Measurements from ENCODE around the gene CERS1.

The CERS1 gene

GRCh38 chr19:18896421-18896841, 473 bp upstream of the CERS1 start:
- TF ChIP-seq CTCF (IDR thresholded peaks at IDR 0.05; ENCODE audit: insufficient read depth, missing control alignments): no peak
- DNase-seq (ENCODE audit: insufficient read length, low spot score) (no peak), FAIRE-seq (no peak)

DNA sequence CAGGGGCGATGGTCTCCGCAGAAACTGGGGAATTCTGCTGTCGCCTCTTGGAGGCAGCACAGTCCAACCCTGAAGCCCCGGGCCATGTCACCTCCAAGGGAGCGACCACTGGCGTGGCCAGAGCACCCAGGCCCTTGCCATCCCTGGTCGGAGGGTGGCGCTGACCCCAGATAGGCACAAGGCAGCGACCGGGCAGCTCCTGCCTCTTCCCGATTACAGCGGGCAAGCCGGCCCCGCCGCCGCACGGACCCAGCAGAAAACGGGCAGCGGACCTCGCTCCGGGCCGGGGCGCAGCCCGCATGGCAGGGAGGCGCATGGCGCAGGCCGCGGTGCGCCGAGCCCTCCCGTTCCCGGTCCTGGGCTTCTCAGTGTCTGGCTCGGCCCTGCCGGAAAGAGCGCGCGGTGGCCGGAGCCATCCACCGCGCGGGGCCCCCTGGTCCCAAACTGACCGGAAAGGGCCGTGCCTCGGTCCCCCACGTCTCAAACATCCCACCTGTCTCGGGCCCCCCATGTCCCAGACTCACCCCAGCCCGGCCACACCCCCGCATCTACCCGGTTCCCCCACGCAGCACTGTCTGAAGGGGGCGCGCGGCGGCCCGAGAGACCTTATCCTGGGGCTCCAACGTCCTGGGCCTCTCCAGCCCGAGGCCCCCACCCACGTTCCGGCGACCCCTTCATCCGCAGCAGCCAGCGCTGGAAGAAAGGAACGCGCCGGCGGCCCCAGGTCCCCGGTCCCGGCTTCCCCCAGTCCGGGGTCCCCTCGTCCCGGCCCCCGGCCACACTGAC, 727 bp downstream of the CERS1 start:
- DNase-seq (ENCODE audit: insufficient read length, low spot score) (peak; percentile 72), FAIRE-seq (no peak)
- peak; percentile 40 for TF ChIP-seq CTCF (IDR thresholded peaks at IDR 0.05; ENCODE audit: insufficient read depth, missing control alignments)

DNA sequence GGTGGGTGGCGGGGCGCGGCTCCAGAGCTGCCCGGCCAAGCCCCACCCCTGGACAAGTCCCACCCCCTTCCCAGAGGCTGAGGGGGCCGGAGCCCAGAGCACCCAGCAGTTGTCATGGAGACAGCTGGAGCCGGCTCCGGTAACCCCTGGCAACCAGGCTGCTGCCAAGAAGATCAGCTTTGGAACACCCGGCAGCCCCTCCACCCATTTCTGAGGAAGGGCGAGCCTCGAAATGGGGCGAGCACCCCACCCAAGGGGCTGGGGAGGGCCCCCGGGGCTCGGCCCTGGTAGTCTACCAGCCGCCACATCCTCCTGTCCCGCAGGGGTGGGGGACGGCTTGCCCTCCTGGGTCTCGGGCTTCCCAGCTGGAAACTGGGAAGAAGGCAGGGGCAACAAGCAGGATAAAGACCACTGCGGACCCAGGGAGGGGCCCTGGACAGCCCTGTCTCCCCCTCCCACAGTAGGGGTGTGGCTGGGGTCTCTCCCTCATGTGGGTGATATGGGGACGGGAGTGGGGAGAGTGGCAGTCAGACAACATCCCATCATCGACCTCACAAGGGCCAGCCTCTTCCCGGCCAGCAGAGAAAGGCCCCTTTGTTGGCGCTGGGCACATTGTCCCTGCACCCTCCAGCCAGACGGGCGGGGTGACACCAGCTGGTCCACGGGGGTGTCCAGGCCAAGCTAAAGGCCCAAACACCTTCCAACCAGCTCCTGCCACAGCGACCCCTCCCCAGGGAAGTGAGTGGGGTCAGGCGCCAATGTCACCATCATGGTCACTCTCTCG, 1.5 kb downstream of the CERS1 start:
- no peak for TF ChIP-seq CTCF (IDR thresholded peaks at IDR 0.05; ENCODE audit: insufficient read depth, missing control alignments)
- DNase-seq (ENCODE audit: insufficient read length, low spot score) (peak; percentile 99), FAIRE-seq (no peak)

DNA sequence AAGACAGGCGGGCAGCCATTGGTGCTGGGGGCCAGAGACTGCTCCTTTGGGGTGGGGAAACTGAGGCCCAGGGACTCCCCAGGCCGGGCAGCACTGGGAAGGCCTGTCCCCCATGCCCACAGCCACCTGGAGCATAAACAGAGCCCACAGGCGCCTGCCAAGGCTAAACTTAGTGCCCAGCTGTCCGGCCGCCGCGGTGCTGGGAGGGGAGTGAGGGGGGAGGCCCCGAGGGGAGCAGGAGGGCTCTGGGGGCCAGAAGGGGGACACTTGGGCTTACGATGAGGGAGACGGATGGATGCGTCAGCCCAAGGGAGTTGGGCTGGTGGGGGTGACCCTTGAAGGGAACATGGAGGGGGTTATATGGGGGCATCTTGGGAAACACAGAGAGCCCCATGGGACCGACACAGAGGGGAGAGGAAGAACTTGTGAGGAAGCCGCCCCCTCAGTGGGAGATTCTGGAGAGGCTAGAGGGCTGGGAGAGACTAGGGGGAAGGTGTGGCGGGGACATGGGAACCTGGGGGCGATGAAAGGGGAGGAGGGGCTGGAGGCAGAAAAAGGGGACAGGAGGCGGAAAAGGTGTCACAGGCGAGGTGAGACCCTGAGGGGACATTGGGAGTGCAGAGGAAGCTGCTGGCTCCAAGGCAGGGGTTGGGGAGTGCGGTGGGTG, 2.2 kb downstream of the CERS1 start:
- no peak for TF ChIP-seq CTCF (IDR thresholded peaks at IDR 0.05; ENCODE audit: insufficient read depth, missing control alignments)
- no peak for FAIRE-seq
- DNase-seq (ENCODE audit: insufficient read length, low spot score): no peak

DNA sequence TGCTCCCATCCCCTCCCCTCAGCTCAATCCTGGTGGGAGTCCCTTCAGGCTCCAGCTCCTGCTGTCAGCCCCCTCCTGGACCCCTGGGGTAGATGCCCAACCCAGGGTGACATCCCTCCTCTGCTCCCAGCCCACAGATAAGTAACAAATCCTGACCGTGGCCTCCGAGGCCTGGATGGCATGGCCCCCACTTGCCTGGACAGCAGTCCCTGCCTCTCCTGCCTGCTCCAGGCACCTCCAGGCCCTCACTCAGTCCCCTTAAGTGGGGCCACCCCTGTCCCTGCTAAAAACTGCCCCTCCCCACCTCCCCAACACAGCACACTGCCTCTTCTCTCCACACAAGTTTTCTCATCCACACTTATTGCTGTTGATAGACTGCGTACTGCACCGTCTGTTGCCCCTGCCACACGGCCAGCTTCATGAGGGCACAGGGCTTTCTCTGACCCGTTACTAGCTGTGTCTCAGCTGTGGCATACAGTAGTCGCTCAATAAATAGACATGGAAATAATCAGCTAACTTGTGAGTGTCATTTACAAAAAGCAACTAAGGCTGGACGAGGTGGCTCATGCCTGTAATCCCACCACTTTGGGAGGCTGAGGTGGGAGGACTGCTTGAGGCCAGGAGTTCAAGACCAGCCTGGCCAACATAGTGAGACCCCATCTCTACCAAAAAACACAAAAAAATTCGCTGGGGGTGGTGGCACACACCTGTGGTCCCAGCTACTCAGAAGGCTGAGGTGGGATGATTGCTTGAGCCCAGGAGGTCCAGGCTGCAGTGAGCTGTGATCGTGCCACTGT, 5.8 kb downstream of the CERS1 start:
- no peak for FAIRE-seq
- TF ChIP-seq CTCF (IDR thresholded peaks at IDR 0.05; ENCODE audit: insufficient read depth, missing control alignments): no peak
- DNase-seq (ENCODE audit: insufficient read length, low spot score): no peak

DNA sequence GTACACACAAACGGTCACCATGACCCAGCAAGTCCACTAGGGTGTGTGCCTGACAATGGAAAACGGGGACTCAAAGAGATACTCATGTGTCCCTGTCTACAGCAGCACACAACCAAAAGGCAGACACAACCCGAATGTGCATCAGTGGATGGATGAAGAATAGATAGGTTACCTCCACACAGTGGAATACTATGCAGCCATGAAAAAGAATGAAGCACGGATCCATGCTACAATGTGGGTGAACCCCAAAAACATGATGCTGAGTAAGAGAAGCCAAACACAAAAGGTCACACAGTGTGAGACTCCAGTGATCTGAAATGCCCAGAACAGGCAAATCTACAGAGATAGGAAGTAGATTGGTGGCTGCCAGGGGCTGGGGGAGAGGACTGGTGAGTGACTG, 9.0 kb downstream of the CERS1 start:
- DNase-seq (ENCODE audit: insufficient read length, low spot score): no peak
- TF ChIP-seq CTCF (IDR thresholded peaks at IDR 0.05; ENCODE audit: insufficient read depth, missing control alignments): no peak
- FAIRE-seq: no peak
